WI38 (cell line): ENCODE results near the gene TNFRSF14.

ENCODE experiments used
- H3K4me3 ChIP-seq: 2 replicates; pipeline ENCODE4 v1.5.1; 2011; ENCODE audit warnings: low read depth, mild to moderate bottlenecking, control low read depth, low read length
- TF ChIP-seq, protein P1 (sequence below): IDR thresholded peaks from 2 replicates; pipeline ENCODE4 v1.5.1; 2012; ENCODE audit warnings: low read depth, mild to moderate bottlenecking, control low read depth, low read length

The TNFRSF14 gene

DNA sequence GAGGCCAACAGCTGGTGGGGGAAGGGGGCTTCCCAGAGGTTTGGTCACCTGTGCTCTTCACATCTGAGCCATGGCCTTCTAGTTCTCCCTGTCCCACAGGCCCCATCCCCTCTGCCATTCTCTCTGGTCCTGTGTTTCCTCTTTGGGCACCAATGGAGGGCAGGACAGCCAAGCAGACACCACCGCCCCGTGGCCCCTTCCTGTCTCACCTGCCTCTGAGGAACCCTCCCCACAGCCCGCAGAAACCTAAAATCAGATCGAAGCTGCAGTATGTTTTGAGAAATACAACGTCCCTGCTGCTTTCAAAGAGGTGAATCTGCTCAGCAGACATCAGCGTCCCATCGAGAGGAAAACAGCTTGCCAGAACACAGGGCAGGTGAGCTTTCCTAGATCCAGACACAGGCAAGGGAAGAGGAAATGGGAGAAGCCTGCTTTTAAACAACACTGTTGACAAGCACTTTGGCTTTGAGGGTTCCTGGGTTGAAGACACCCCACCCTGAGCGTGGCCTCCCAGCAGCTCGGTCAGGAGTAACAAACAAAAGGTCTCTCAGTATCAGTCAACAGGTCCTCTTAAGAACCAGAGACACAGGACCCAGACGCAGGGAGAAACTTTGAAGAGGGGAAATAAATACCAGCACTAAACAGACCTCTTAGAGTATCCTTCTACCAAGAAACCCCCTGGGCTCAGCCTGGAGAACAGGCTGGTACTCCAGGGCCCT, 32.1 kb upstream of the TNFRSF14 start:
- TF ChIP-seq, protein P1, sequence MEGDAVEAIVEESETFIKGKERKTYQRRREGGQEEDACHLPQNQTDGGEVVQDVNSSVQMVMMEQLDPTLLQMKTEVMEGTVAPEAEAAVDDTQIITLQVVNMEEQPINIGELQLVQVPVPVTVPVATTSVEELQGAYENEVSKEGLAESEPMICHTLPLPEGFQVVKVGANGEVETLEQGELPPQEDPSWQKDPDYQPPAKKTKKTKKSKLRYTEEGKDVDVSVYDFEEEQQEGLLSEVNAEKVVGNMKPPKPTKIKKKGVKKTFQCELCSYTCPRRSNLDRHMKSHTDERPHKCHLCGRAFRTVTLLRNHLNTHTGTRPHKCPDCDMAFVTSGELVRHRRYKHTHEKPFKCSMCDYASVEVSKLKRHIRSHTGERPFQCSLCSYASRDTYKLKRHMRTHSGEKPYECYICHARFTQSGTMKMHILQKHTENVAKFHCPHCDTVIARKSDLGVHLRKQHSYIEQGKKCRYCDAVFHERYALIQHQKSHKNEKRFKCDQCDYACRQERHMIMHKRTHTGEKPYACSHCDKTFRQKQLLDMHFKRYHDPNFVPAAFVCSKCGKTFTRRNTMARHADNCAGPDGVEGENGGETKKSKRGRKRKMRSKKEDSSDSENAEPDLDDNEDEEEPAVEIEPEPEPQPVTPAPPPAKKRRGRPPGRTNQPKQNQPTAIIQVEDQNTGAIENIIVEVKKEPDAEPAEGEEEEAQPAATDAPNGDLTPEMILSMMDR: no peak
- peak overlapping the region; percentile 11; the same call in 1 of the 2 replicates for H3K4me3 ChIP-seq

DNA sequence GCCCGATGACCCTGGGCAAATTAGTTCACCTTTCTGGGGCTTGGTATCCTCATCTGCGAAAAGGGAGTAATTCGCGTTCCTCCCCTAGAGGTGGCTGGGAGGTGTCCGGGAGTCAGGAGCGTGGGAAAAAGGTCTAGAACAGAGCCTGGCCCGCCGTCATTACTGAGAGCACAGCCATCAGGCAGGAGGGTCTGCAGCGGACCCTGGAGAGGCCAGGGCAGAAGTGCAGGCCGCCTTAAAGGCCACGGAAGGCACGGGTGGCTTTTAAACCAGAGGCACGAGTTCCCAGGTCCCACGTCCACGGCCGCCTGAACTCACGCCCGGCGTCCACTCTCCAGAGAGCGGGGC, 30.6 kb upstream of the TNFRSF14 start:
- TF ChIP-seq, protein P1: no peak
- peak overlapping the region; percentile 90 for H3K4me3 ChIP-seq

DNA sequence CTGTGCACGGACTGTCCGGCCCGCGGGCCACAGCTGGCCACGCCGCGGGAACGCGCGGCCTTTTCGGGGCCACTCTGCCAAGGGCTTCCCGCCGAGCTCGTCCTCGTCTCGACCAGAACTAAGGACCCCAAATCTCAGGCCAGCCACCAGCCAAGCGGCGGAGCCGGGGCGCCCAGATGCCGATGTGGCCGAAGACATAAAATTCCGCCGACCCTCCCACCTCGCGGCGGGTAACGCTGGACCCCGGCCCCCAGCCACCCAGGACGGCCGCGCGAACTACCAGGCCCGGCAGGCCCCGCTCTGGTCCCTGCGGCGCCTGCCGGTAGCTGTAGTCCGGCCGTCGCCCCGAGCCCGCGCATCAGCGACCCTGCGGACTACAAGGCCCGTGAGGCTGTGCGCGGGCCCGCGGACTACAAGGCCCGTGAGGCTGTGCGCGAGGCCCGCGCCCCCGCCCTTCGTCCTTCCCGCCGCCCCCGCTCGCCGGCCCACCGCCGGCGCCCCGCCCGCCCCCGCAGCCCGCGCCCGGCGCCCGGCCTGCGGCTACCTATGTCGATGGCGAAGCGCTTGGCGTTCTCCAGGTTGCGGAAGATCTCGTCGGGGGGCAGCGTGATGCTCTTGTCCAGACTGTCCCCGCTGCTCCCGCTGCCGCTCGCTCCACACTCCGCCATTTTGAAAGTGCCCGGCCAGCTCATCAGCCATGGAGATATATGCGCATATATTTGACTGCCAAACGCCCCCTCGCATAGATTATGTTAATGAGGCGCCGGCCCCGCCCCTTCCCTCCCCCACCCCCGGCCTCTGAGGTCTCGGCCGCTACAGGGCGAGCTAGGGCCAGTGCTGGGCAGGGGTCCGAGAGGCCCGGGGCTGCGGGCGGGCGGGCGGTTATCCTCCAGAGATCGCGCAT, 30.0 kb upstream of the TNFRSF14 start, which contains the start of gene PANK4:
Gene PANK4, minus strand, starts transcription at position 677 of the 904 bp plus-strand sequence. Its CDS starts 9 bp downstream, at position 668.
- TF ChIP-seq, protein P1: no peak
- H3K4me3 ChIP-seq: peak within 1 kb of the TSS; percentile 90

DNA sequence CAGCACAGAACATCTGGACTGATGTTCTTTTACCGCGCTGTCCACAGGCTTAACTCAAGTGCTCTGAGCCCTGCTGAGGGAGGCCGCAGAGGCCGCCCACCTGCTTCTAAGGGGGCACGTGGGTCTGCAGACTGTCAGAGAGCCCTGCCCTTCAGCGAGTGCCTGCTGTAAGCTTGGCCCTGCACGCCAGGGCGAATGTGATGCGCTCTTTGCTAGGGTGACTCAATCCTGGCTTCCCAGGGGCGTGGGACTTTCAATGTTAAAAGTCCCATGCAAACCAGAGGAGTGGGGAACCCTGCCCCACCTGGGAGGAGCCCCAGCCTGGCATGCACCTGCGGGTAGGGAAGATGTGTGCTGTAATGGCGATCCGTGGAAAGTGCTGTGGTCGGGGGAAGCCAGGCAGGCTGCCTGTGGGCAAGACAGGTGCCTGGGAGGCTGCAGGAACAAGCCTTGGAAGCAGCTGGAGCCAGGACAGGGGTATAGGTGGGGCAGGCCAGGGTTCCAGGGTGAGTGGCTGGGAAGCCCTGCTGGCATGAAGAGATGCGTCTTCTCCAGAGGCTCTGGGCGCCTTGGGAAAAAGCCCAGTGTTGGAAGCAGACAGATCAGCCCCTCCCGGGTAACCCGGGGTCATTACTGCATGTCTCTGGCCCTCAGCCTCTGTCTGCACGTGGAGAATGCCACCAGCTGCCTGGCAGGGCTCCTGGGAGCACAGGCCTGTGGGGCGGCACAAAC, 29.2 kb upstream of the TNFRSF14 start:
- TF ChIP-seq, protein P1: no peak
- H3K4me3 ChIP-seq: peak overlapping the region; percentile 7; the same call in 1 of the 2 replicates

DNA sequence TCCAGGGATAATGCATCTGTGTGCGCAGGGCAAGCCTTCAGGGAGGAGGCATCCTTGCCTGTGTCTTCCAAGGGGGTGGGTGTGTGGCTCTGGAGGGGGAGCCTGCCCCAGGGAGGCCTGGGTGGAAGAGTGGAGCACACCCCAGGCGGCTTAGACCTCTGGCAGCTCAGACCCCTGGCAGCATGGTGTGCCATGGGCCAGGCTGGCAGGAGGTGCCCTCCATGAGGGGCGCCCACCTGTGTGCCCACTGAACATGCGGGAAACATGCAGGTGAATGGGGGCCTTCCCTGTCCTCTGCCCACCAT, 28.7 kb upstream of the TNFRSF14 start:
- TF ChIP-seq, protein P1: no peak
- H3K4me3 ChIP-seq: no peak overlapping the region

DNA sequence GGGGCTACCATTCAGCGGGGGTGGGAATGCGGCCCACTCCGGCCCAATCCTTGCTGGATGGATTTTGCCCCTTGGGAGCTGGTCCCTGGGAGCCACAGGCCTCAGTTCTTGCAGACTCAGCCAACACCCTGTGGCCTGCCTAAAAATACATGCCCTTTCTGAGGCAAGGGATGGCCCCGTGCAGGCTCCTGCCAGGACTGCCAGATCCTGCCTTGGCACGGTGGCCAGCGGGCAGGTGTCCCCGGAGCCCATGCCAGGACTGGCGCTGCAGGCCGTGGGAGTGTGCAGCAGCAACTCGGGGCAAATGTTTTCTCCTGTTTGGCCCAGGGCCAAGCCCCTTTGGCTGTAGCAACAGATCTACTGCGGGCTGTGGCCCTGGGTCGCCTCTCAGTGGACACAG, 28.2 kb upstream of the TNFRSF14 start:
- TF ChIP-seq, protein P1: no peak
- H3K4me3 ChIP-seq: no peak overlapping the region
